ENCODE results near the gene AHCYL2. TPM values are rescaled to one million over a fixed set of nuclear protein-coding genes. Genes with fewer than 3 reads are reported as not detected.

AHCYL2 gene
- total and polyA plus RNA-seq, 4 donors, result 44.6 to 138 (median 69.0) TPM

DNA sequence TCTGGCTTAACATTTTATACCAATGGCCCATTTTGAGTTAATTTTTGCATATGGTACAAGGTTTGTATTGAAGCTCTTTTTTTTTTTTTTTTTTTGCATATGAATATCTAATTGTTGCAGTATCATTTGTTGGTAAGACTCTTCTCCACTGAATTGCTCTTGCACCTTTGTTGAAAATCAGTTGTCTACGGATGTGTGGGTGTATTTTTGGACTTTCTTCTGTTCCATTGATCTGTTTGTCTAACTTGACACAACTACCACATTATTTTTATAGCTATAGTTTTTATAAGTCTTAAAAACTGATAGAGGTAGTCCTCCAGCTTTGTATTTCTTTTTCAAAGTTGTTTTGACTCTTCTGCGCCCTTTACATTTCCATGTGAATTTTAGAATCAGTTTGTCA, 53.9 kb downstream of the AHCYL2 start:
- H3K36me3 ChIP-seq (ENCODE audit: control insufficient read depth, insufficient read depth, low read length), result peaks cover 2% of the 10 kb centered on the region
- WGBS (ENCODE audit: insufficient coverage), result no CpG with 5 or more reads among the region's 2 CpGs
- no peaks in the 10 kb centered on the region for H3K4me1 ChIP-seq (ENCODE audit: control insufficient read depth, insufficient read depth, low read length)
- no peak overlapping the region for H3K4me3 ChIP-seq (ENCODE audit: low read depth, low read length)
- no peak for DNase-seq (ENCODE audit: low read depth in 4 of 6, low spot score in 6 of 6)
- no peaks in the 10 kb centered on the region for H3K27me3 ChIP-seq (ENCODE audit: control insufficient read depth, insufficient read depth, low read length)
- no peak overlapping the region for H3K27ac ChIP-seq (ENCODE audit: low read depth, low read length)
- H3K9me3 ChIP-seq (ENCODE audit: control insufficient read depth, insufficient read depth, low read length), result no peaks in the 10 kb centered on the region

DNA sequence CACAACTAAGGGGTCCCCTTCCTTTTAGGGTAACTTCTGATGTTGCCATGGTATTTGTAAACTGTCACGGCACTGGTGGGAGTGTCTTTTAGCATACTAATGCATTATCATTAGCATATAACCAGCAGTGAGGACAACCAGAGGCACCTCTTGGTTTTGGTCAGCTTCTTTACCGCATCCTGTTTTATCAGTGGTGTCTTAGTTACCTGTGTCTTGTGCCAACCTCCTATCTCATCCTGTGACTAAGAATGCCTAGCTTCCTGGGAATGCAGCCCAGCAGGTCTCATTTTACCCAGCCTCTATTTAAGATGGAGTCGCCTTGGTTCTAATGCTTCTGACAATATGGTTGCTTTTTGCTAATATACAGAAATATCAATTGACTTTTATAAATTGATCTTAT, 54.9 kb downstream of the AHCYL2 start:
- Histone ChIP-seq H3K9me3 (ENCODE audit: control insufficient read depth, insufficient read depth, low read length) (no peaks in the 10 kb centered on the region), H3K27ac (ENCODE audit: low read depth, low read length) (no peak overlapping the region), H3K27me3 (ENCODE audit: control insufficient read depth, insufficient read depth, low read length) (no peaks in the 10 kb centered on the region), H3K4me1 (ENCODE audit: control insufficient read depth, insufficient read depth, low read length) (no peaks in the 10 kb centered on the region), H3K4me3 (ENCODE audit: low read depth, low read length) (no peak overlapping the region), H3K36me3 (ENCODE audit: control insufficient read depth, insufficient read depth, low read length) (no peaks in the 10 kb centered on the region)
- no peak for DNase-seq (ENCODE audit: low read depth in 4 of 6, low spot score in 6 of 6)
- no CpG with 5 or more reads among the region's 3 CpGs for WGBS (ENCODE audit: insufficient coverage)

DNA sequence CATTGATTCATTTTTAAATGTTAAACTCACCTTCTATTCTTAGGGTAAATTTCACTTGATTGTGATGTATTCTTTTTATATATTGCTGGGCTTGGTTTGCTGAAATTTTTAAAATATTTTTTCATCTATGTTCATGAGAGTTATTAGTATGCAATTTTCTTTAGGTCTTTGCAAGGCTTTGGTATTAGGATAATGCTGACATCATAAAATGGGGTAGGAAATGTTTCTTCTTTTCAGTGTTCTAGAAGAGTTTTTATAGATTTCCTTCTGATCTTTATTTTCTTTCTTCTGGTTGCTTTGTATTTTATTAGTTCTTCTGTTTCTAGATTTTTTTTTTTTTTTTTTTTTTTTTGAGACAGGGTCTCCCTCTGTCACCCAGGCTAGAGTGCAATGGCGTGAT, 56.3 kb downstream of the AHCYL2 start:
- Histone ChIP-seq H3K27ac (ENCODE audit: low read depth, low read length) (no peak overlapping the region), H3K27me3 (ENCODE audit: control insufficient read depth, insufficient read depth, low read length) (no peaks in the 10 kb centered on the region), H3K4me1 (ENCODE audit: control insufficient read depth, insufficient read depth, low read length) (no peaks in the 10 kb centered on the region), H3K4me3 (ENCODE audit: low read depth, low read length) (no peak overlapping the region), H3K9me3 (ENCODE audit: control insufficient read depth, insufficient read depth, low read length) (no peaks in the 10 kb centered on the region), H3K36me3 (ENCODE audit: control insufficient read depth, insufficient read depth, low read length) (no peaks in the 10 kb centered on the region)
- WGBS (ENCODE audit: insufficient coverage), result 100% methylated on average over 1 of the region's 1 CpG
- no peak for DNase-seq (ENCODE audit: low read depth in 4 of 6, low spot score in 6 of 6)

DNA sequence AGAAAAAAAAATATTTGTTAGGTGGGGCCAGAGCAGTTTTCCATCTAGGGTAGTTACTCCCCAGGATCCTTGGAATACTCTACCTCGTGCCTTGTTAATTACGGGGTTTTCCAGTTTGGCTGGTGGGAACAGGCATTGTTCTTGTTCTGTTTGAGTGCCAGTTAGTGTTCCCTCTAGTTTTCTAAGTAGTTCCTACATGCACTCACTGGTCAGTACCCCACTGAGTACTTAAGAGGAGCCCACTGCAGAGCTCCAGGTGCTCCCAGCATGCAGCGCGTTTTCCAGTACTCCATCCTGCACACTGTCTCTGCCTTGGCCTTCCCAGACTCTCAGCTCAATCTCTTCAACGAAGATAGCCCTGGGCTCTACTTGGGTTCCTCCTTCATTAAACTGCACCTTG, 58.0 kb downstream of the AHCYL2 start:
- Histone ChIP-seq H3K9me3 (ENCODE audit: control insufficient read depth, insufficient read depth, low read length) (no peaks in the 10 kb centered on the region), H3K36me3 (ENCODE audit: control insufficient read depth, insufficient read depth, low read length) (no peaks in the 10 kb centered on the region), H3K27ac (ENCODE audit: low read depth, low read length) (no peak overlapping the region), H3K4me3 (ENCODE audit: low read depth, low read length) (no peak overlapping the region), H3K4me1 (ENCODE audit: control insufficient read depth, insufficient read depth, low read length) (no peaks in the 10 kb centered on the region), H3K27me3 (ENCODE audit: control insufficient read depth, insufficient read depth, low read length) (no peaks in the 10 kb centered on the region)
- DNase-seq (ENCODE audit: low read depth in 4 of 6, low spot score in 6 of 6), result no peak
- 64% methylated on average over 5 of the region's 5 CpGs for WGBS (ENCODE audit: insufficient coverage)

DNA sequence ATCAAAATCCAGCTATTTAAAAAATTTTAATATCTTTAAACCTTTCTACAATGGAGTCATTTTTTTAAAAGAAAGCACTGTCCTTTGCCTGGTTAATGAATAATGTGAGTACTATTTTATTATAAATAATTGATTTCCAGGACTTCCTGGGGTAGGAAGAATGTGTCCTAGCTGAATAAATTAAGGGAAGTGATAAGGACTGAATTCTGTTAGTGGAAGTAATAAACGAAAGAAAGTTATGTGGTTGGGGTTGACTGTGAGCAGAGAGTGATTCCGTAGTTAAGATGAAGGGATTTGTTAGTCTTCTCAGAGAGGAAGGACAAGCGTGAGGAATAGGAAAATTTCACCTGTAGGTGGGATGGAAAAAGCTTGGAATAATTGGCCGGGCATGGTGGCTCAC, 59.1 kb downstream of the AHCYL2 start:
- Histone ChIP-seq H3K27ac (ENCODE audit: low read depth, low read length) (no peak overlapping the region), H3K27me3 (ENCODE audit: control insufficient read depth, insufficient read depth, low read length) (no peaks in the 10 kb centered on the region), H3K4me3 (ENCODE audit: low read depth, low read length) (no peak overlapping the region), H3K36me3 (ENCODE audit: control insufficient read depth, insufficient read depth, low read length) (peaks cover 6% of the 10 kb centered on the region), H3K4me1 (ENCODE audit: control insufficient read depth, insufficient read depth, low read length) (no peaks in the 10 kb centered on the region), H3K9me3 (ENCODE audit: control insufficient read depth, insufficient read depth, low read length) (no peaks in the 10 kb centered on the region)
- no peak for DNase-seq (ENCODE audit: low read depth in 4 of 6, low spot score in 6 of 6)
- 92% methylated on average over 3 of the region's 4 CpGs for WGBS (ENCODE audit: insufficient coverage)

DNA sequence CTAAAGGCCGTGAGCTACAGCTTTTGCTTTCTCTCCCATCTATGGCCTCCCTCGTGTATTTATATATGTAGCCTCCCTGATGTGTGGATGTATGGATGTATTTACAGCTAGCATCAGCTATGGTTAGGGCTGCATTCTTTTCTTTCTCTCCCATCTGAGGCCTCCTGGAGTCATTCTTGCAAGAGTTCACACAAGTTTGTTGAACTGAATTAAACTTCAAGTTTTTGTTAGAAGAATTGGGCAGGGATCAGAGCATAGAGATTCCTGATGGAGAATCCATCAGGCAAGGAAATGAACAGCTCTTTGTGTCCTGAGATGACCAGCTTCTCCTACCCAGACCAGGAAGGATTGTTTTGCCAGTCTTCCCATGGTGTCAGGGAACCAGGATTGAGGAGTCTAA, 60.3 kb downstream of the AHCYL2 start:
- no peaks in the 10 kb centered on the region for H3K27me3 ChIP-seq (ENCODE audit: control insufficient read depth, insufficient read depth, low read length)
- peaks cover 8% of the 10 kb centered on the region for H3K36me3 ChIP-seq (ENCODE audit: control insufficient read depth, insufficient read depth, low read length)
- peak in 1 of 6 donors; percentile 20 for DNase-seq (ENCODE audit: low read depth in 4 of 6, low spot score in 6 of 6)
- H3K9me3 ChIP-seq (ENCODE audit: control insufficient read depth, insufficient read depth, low read length), result no peaks in the 10 kb centered on the region
- H3K27ac ChIP-seq (ENCODE audit: low read depth, low read length), result no peak overlapping the region
- no CpG with 5 or more reads among the region's 2 CpGs for WGBS (ENCODE audit: insufficient coverage)
- H3K4me1 ChIP-seq (ENCODE audit: control insufficient read depth, insufficient read depth, low read length), result no peaks in the 10 kb centered on the region
- H3K4me3 ChIP-seq (ENCODE audit: low read depth, low read length), result no peak overlapping the region

DNA sequence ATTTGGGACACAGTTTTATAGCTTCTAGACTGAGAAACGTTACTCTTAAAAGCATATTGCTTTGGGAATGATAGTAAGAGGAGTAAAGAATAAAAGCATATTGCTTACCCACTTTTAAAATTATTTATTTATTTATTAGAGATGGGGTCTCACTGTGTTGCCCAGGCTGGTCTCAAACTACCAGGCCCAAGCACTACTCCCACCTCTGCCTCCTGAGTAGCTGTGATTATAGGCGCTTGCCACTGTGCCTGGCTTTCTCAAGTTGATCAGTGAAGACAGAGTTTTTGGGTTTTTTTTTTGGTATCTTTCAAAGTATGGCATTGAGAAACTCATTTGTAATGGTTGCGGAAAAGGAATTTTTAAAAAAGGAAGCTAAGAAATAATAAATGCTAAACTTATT, 68.0 kb downstream of the AHCYL2 start:
- H3K27ac ChIP-seq (ENCODE audit: low read depth, low read length), result no peak overlapping the region
- peaks cover 8% of the 10 kb centered on the region for H3K36me3 ChIP-seq (ENCODE audit: control insufficient read depth, insufficient read depth, low read length)
- no CpG with 5 or more reads among the region's 3 CpGs for WGBS (ENCODE audit: insufficient coverage)
- no peaks in the 10 kb centered on the region for H3K9me3 ChIP-seq (ENCODE audit: control insufficient read depth, insufficient read depth, low read length)
- no peaks in the 10 kb centered on the region for H3K4me1 ChIP-seq (ENCODE audit: control insufficient read depth, insufficient read depth, low read length)
- DNase-seq (ENCODE audit: low read depth in 4 of 6, low spot score in 6 of 6), result no peak
- no peaks in the 10 kb centered on the region for H3K27me3 ChIP-seq (ENCODE audit: control insufficient read depth, insufficient read depth, low read length)
- no peak overlapping the region for H3K4me3 ChIP-seq (ENCODE audit: low read depth, low read length)

DNA sequence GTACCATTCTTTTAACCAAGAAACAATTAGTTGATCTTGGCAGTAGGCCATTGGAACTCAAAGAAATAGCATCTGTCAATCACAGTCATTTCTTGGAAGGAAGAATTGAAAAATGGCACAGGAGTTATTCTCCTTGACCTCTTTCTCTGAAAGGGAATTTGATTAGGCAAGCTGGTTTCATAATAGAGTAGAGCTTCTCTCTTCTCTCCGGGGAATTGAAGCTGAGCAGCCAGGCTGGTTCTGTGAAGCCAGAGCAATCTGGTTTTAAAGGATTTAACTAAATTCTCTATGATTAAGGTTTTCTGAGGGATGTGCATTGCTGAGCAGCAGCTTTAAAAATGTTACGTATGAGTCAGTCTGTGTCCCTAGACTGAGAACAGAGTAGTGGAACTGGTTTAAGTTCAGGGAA, 70.2 kb downstream of the AHCYL2 start:
- no peaks in the 10 kb centered on the region for H3K4me1 ChIP-seq (ENCODE audit: control insufficient read depth, insufficient read depth, low read length)
- H3K9me3 ChIP-seq (ENCODE audit: control insufficient read depth, insufficient read depth, low read length), result no peaks in the 10 kb centered on the region
- DNase-seq (ENCODE audit: low read depth in 4 of 6, low spot score in 6 of 6), result peak in 2 of 6 donors; percentile 37 to 40
- no peak overlapping the region for H3K27ac ChIP-seq (ENCODE audit: low read depth, low read length)
- no peaks in the 10 kb centered on the region for H3K36me3 ChIP-seq (ENCODE audit: control insufficient read depth, insufficient read depth, low read length)
- no peak overlapping the region for H3K4me3 ChIP-seq (ENCODE audit: low read depth, low read length)
- WGBS (ENCODE audit: insufficient coverage), result 18% methylated on average over 2 of the region's 2 CpGs
- H3K27me3 ChIP-seq (ENCODE audit: control insufficient read depth, insufficient read depth, low read length), result no peaks in the 10 kb centered on the region

DNA sequence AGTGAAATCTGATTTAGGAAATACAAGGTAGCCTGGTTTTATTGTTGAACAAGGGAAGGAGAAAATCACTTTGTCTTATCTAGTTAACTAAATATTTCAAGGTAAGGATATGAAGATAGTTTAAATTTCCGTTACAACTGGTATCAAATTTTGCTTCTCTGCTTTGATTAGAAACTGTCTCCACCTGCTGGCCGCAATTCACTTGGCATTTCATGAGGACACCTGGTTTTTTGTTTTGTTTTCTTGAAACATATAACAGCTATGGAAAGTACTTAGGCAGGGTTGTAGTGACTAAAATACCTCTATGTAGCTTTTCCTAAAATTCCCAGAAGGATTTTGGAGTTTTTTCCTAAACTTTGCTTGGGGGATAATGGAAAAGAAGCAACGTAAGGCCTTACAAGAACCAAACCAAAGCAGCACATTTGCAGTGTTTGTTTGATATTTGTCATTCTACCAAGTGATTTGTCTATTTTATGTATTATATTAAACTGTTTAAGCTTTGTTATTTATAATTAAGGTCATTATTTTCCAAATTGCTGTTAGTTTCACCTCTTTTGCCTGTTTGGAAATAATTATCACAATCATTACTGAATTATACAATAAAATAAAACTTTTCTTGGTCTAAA, 73.6 kb downstream of the AHCYL2 start:
- Histone ChIP-seq H3K4me3 (ENCODE audit: low read depth, low read length) (no peak overlapping the region), H3K9me3 (ENCODE audit: control insufficient read depth, insufficient read depth, low read length) (peaks cover 1% of the 10 kb centered on the region), H3K27me3 (ENCODE audit: control insufficient read depth, insufficient read depth, low read length) (no peaks in the 10 kb centered on the region), H3K4me1 (ENCODE audit: control insufficient read depth, insufficient read depth, low read length) (no peaks in the 10 kb centered on the region), H3K36me3 (ENCODE audit: control insufficient read depth, insufficient read depth, low read length) (no peaks in the 10 kb centered on the region), H3K27ac (ENCODE audit: low read depth, low read length) (no peak overlapping the region)
- WGBS (ENCODE audit: insufficient coverage), result no CpG with 5 or more reads among the region's 3 CpGs
- peak in 4 of 6 donors; percentile 29 to 85 (median 56) for DNase-seq (ENCODE audit: low read depth in 4 of 6, low spot score in 6 of 6)

DNA sequence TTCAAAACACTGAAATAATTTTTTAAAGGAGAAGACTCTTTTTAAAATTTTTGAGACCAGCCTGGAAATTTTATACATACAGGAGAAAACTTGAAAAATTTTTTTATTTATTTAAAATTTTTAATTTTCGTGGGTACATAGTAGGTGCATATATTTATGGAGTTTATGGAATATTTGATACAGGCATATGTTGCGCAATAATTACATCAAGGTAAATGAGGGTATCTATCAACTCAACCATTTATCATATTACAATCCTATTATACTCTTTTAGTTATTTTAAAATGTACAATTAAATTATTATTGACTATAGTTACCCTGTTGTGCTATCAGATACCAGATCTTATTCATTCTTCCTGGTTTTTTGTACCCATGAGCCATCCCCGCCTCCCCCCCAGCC, 75.1 kb downstream of the AHCYL2 start:
- H3K27me3 ChIP-seq (ENCODE audit: control insufficient read depth, insufficient read depth, low read length), result no peaks in the 10 kb centered on the region
- no CpG with 5 or more reads among the region's 3 CpGs for WGBS (ENCODE audit: insufficient coverage)
- no peaks in the 10 kb centered on the region for H3K4me1 ChIP-seq (ENCODE audit: control insufficient read depth, insufficient read depth, low read length)
- no peak overlapping the region for H3K27ac ChIP-seq (ENCODE audit: low read depth, low read length)
- peaks cover 3% of the 10 kb centered on the region for H3K9me3 ChIP-seq (ENCODE audit: control insufficient read depth, insufficient read depth, low read length)
- no peaks in the 10 kb centered on the region for H3K36me3 ChIP-seq (ENCODE audit: control insufficient read depth, insufficient read depth, low read length)
- H3K4me3 ChIP-seq (ENCODE audit: low read depth, low read length), result no peak overlapping the region
- no peak for DNase-seq (ENCODE audit: low read depth in 4 of 6, low spot score in 6 of 6)
